GM18505 (cell line): ENCODE results near the gene WDR17.
A peak's percentile ranks its signal among the peaks of the same experiment; 100 is the strongest.

Experiments used
- ATAC-seq: cut with Tn5 transposase; IDR thresholded peaks from one replicate; pipeline ENCODE4 v1.9.1; 2021; ENCODE audit not compliant: unreplicated experiment
- POLR2A ChIP-seq: IDR thresholded peaks from 4 replicates; pipeline ENCODE4 v1.6.1; 2011; ENCODE audit warnings: borderline replicate concordance; ENCODE audit not compliant: insufficient read depth, insufficient read length; ENCODE audit errors: extremely low read depth

Gene WDR17

DNA sequence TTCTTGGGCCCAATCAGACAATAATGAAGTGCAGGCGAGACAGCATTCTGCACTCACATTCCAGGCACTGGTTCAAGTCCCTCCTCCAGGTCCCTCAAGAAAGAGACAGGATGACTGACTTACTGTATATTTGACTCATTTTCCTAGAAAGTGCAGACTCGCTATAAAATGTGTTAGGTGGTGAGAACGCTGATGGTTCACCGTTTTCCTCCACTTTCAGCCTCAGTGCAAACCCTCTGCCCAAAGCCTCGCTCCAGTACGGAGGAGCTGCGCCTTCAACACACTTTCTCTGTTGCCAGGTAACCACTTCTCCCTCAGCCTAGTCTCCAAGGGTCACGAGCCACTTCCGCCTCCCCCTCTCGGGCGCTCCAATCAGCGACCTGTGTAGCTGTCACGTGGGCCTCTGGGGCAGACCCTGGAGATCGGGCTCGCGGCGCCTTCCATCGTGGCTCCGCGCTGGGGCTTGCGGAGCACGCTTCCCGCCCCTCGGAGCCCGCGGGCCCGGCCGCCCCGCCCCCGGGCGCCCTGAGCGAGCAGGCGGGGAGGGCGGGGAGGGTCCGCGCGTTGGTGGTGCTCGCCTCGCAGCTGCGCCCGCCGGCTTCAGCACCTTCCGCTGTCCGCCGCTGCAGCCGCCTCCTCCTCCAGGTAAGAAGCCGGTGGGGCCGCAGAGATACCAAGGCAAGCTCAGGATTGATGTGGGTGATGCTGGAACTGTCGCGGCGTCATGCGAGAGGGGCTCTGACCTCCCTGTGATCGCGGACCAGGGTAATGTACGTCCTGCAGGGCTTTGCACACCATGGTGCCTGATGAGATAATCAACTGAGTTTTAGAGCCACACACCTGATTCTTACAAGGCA lies at the start of gene WDR17:
WDR17 (plus strand) TSS at position 407 of the 857 bp plus-strand sequence. CDS start 45,740 bp downstream, outside the sequence.
- peak; percentile 100 for ATAC-seq
- TF ChIP-seq POLR2A, result no peak

DNA sequence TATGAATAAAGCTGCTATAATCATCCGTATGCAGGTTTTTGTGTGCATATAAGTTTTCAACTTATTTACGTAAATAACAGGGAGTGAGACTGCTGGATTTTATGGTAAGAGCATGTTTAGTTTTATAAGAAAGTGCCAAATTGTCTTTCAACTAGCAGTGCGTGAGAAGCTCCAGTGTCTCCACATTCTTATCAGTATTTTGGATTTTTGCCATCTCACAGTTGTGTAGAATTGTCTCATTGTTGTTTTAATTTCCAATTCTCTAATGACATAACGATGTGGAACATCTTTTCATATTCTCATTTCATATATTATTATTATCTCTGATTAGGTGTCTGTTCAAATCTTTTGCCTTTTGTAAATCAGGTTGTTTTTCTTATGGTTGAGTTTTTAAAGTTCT lies 49.0 kb upstream of the WDR17 start:
- no peak for ATAC-seq
- TF ChIP-seq POLR2A, result no peak

DNA sequence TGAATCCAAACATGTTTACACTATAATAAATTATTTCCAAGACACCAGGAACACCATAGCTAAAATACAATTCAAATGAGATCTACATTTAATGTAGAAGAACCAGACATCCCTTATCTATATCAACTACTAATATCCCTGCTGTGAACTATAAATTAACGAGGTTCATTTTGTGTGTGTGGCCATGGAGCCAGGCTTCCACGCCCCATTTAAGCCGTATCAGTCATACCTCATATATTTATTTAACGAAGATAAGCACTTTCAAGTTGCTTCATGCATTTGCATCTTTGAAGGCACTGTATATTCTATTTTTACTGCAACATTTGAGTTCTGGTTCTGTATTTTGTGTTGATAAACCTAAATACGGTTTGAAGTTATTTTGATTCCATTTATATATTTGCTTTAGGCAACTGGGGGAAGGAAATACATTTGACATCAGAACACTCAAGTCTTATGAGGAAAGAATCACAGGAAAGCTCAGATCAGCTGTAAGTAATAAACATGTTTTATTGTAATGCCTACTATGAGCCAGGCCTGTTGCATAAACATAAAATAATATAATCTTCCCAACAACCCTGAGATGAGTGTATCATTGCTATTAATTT lies 45.1 kb upstream of the WDR17 start:
- no peak for ATAC-seq
- no peak for TF ChIP-seq POLR2A

DNA sequence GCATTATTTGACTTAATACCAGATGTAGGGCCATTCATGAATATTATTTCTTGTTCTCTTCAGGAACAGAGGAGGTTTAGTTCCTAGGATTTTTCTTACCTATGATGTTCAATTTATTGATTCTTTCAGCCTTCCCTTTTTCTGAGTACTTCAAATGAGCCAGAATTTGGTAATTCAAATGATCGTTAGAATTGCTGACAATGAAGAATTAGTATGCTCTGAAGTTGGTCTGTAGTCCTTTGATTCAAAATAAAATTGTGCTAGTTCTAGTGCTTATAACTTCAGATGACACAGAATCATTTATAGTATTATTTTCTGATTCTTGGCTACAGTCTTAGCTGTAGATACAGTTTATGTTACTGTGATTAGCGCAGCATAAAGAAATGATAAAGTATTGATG lies 35.2 kb upstream of the WDR17 start:
- no peak for ATAC-seq
- no peak for TF ChIP-seq POLR2A

DNA sequence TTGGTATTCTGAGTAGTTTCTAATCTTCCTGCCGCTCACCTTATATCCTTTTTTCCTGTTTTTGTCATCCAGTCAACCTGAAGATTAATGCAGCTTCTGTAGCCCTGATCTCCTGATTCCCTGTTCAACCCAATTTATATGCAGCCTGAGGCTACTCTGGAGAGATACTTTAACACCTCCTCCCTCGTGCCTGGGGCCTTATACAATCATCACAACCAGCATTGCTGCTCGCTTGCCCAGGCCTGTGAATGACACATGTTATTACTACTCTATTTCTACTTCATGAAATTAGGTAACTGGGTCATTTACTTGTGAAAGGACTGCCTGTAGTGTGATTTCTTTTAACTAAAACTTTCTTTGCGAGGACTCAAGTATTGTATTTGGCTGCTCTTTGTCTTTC lies 33.7 kb upstream of the WDR17 start:
- ATAC-seq, result no peak
- TF ChIP-seq POLR2A, result no peak

DNA sequence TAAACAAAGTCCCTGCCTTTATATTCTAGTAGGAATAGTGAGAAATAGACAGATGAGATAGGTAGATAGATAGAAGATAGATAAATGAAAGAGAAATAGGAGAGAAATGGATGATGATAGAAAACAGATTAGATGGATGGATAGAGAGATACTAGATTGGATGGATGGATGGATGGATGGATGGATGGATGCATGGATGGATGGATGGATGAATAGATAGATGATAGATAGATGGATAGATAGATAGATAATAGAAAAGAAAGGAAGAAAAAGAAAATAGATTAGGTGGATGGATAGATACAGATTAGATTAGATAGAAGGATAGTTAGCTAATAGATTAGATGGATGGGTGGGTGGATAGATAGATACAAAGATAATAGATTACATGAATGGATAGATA lies 33.2 kb upstream of the WDR17 start:
- no peak for TF ChIP-seq POLR2A
- no peak for ATAC-seq

DNA sequence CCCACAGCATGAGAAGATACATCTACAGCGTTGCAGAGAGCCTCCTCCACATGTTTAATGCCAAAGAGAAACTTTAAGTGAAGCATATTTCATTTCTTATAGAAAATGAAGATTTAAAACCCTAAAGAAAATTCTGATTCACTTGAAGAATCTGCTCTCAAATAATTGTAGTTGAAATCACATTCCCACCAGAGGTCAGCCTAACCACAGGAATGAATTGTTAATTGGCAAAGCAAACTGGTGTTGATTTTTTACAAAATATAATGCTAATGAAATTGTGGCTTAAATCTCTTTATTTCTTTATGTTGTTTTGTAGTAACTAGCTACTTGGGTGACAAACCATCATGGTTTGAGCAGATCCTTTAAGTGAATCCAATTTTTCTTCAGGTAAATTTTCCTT lies 31.1 kb upstream of the WDR17 start:
- ATAC-seq, result no peak
- no peak for TF ChIP-seq POLR2A

DNA sequence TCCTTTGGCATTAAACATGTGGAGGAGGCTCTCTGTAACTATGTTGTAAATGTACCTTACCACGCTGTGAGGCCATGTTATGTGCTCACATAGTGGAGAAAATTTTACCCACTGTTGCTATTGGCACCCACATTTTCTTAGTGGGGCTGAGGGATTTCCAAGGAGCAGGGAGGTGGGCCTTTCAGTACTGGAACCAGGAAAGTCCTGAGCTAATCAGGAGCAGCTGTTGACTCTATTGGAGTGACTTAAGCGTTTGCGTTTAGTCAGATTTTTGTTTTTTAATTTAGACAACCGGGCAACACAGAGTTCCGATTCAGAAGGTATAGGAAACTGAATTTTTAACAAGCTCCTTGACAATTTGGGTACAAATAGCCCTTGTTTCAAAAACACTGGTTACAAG lies 30.7 kb upstream of the WDR17 start:
- no peak for TF ChIP-seq POLR2A
- ATAC-seq, result no peak

DNA sequence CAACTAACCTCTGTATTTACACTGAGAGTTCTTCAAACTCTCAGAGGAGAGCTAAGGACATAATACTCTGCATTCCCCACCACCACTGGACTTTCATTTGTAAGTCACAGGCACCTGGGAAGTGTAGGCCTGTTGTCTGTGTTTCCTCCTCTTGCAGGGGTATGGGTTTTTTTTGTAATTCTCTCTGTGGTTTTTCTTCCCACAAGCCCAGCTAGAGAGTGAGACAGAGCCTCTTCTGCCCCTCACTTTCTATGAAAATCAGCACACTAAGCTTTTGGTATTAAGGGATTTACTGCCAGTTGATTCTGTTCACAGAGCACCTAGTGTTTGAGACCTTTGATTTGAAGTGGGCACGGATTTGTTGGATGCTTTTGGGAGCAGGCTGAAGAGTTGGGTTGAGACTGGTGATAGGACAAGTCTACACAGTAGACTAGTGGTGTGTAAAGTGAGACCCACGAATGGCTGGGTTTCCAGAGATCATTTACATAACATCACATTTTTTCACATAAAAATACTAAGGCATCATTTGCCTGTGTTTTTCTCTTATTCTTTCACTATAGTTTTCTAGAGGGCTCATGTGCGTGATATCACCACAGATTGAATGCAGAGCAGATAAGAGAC lies 28.9 kb upstream of the WDR17 start:
- peak; percentile 73 for ATAC-seq
- TF ChIP-seq POLR2A, result no peak

DNA sequence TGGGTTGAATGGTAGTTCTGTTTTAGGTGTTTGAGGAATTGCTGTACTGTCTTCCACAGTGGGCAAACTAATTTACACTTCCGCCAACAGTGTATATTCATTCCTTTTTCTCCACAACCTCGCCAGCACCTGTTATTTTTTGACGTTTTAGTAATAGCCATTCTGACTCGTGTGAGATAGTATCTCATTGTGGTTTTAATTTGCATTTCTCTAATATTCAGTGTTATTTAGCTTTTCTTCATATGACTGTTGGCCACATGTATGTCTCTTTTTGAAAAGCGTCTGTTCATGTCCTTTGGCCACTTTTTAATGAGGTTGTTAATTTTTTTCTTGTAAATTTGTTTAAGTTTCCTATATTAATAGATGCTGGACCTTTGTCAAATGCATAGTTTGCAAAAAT lies 26.9 kb upstream of the WDR17 start:
- TF ChIP-seq POLR2A, result no peak
- no peak for ATAC-seq

DNA sequence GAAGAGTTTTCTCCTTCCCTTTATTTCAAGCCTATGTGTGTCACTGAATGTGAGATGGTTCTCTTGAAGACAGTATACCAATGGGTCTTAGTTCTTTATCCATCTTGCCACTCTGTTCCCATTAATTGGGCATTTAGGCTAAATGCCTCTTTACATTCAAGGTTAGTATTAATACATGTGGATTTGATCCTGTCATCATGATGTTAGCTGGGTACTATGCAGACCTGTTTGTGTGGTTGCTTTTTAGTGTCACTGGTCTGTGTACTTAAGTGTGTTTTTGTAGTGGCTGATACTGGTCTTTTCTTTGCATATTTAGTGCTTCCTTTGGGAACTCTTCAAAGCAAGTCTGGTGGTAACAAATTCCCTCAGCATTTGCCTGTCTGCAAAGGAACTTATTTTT lies 23.4 kb upstream of the WDR17 start:
- no peak for TF ChIP-seq POLR2A
- no peak for ATAC-seq

DNA sequence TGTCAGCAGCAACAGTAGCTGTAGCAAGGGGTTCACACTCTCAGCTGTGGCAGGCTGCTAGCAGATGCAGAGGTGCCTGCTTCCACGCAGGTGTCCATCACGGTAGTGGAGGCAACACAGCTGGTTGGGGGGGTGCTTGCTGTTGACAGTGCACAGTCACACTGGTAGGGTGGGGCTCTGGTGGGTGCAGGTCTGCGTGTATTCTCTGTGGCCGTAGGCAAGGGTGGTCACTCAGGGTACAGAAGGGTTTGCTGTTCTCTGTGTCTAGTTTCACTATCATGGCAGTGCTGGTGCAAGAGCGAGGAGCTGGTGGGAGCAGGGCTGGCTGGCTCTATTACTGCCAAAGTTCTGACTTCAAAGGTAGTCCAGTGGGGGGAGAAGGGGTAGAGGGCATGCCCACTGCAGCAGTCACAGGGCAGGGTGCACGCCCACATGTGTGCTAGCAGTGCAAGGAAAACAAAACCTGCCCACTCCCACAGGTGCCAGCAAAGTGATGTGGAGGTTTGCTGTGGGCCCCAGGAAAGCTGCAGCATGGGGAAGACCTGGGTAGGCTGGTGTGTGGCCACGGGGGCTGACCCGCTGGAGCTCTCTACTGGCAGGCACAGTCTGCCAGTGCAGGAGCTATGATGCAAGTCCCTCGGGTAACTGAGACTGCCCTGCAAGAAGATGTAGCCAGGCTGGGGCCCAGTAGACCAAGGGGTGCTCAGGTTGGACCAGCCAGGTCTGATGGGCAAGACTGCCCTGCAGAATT lies 21.6 kb upstream of the WDR17 start:
- ATAC-seq, result no peak
- TF ChIP-seq POLR2A, result no peak

DNA sequence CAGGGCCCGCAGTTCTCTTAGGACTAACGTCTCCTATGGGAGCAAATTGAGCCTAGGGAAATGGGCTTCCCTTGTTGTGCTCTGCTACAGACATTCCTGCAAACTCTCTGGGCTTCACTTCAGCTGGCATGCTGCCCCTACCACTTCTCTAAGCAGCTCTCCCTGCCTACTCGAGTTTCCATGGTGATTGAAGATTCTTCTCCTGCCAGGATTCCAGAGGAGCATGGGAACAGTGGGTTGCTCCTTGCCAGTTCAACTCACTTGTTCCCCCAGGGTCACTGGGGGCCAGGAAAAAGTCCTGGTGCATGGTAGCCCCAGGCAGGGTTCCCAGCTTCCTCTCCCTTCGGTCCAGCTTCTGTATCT lies 21.1 kb upstream of the WDR17 start:
- TF ChIP-seq POLR2A, result no peak
- no peak for ATAC-seq
